DOHH2 (cell line): ENCODE results near the gene RBM22.

Source experiments
- EZH2phosphoT487 ChIP-seq: fragments of 200-600 bp; sonication (generic); IDR thresholded peaks from 2 replicates; pipeline ENCODE4 v1.6.1; 2017; ENCODE audit warnings: borderline replicate concordance, mild to moderate bottlenecking, antibody characterized with exemption, low read length, moderate library complexity, mixed read lengths
- TF ChIP-seq, protein P1 (sequence below): fragments of 200-600 bp; sonication (generic); IDR thresholded peaks from one replicate; pipeline ENCODE4 v1.5.1; 2014; ENCODE audit warnings: antibody characterized with exemption, mild to moderate bottlenecking, low read depth, low read length; ENCODE audit not compliant: poor library complexity, severe bottlenecking

DNA sequence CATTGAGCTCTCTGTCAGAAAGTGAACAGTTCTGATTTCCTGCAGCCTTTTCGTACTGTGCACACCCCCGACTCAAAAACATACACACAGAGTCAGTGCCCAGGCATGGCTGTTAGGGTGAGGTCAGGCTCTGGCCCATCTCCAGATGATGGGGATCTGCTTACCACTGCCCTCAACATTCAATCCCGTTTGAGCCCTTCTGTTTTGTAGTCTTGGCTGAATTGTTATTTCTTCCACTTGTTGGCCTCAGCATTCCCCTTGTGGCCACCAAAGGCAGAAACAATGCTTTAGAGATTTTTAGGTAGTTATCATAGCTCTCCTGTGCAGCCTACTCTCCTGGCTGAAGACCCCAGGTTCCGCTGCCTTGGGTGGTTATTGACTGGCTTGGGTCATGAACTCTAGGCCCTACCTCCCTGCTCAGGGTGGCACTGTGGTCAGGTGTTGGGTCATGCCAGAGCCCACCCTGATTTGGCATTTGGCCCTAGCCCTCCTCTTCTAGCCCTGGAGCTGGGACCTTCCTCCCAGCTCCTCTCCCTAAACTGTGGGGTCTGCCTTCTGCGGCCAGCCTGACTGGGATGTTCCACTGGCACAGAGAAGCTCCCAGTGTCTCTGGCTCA lies 47.6 kb downstream of the RBM22 start:
- TF ChIP-seq, protein P1, sequence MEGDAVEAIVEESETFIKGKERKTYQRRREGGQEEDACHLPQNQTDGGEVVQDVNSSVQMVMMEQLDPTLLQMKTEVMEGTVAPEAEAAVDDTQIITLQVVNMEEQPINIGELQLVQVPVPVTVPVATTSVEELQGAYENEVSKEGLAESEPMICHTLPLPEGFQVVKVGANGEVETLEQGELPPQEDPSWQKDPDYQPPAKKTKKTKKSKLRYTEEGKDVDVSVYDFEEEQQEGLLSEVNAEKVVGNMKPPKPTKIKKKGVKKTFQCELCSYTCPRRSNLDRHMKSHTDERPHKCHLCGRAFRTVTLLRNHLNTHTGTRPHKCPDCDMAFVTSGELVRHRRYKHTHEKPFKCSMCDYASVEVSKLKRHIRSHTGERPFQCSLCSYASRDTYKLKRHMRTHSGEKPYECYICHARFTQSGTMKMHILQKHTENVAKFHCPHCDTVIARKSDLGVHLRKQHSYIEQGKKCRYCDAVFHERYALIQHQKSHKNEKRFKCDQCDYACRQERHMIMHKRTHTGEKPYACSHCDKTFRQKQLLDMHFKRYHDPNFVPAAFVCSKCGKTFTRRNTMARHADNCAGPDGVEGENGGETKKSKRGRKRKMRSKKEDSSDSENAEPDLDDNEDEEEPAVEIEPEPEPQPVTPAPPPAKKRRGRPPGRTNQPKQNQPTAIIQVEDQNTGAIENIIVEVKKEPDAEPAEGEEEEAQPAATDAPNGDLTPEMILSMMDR = no peak
- TF ChIP-seq EZH2phosphoT487 = no peak
